Measurements from ENCODE around the gene ATG2A. TPM values are rescaled to one million over a fixed set of nuclear protein-coding genes. Genes with fewer than 3 reads are reported as not detected.

The ATG2A gene
- total RNA-seq, 1 experiment from 2014 or later, result 24.7 TPM

- Histone ChIP-seq H3K79me2 (ENCODE audit: insufficient read depth, low read length) (no peaks in the 10 kb centered on the region), H3K4me3 (replicated peaks in 1 of 2; ENCODE audit: low read depth in 1 of 2, low read length in 2 of 2) (no peak overlapping the region), H3K9me2 (ENCODE audit: insufficient read depth) (no peaks in the 10 kb centered on the region), H4K20me1 (ENCODE audit: insufficient read depth) (no peaks in the 10 kb centered on the region), H3K4me2 (ENCODE audit: low read length) (peak overlapping the region; percentile 82), H3K4me1 (ENCODE audit: control insufficient read depth in 1 of 2, insufficient read depth in 2 of 2, low read length in 2 of 2) (peaks cover 11 to 28% of the 10 kb centered on the region in 2 experiments), H3K36me3 (ENCODE audit: control insufficient read depth in 1 of 2, insufficient read depth in 2 of 2, low read length in 2 of 2) (no peaks in the 10 kb centered on the region), H3K9ac (ENCODE audit: low read length) (no peak overlapping the region), H3K27me3 (ENCODE audit: insufficient read depth, low read length) (no peaks in the 10 kb centered on the region), H3K9me3 (ENCODE audit: control insufficient read depth in 1 of 2, insufficient read depth in 1 of 2, low read depth in 1 of 2, low read length in 2 of 2) (no peaks in the 10 kb centered on the region), H2AFZ (ENCODE audit: low read depth, low read length, poor library complexity, severe bottlenecking) (no peak overlapping the region), H3K27ac (ENCODE audit: low read depth, low read length) (peak overlapping the region; percentile 85; the same call in 1 of the 2 replicates)
- BruUV-seq (replicated peaks), result no TSS peak
- no peak for DNase-seq (ENCODE audit: low read depth, low spot score)
- ChIA-PET RAD21 (ENCODE audit: low non-redundant PET in 1 of 2, low total read pairs in 2 of 2, uncharacterized antibody in 2 of 2, unreplicated experiment in 2 of 2) (no interaction called here), POLR2A (interaction anchor here (1.5 kb wide), 2 partner anchors 11 to 84 kb away, joined by 4 read pairs; no protein-coding TSS in a partner anchor), CTCF (interaction anchor here (0.6 to 1.4 kb wide), 2 partner anchors 35 to 136 kb away, joined by 4 read pairs; no protein-coding TSS in a partner anchor)
- no peak for TF ChIP-seq ZNF274 (IDR thresholded peaks at IDR 0.05; ENCODE audit: low read depth, low read length)
- no peak for TF ChIP-seq EZH2 (IDR thresholded peaks at IDR 0.05)
- no peak for TF ChIP-seq POLR2AphosphoS5 (IDR thresholded peaks at IDR 0.05; ENCODE audit: low read depth, low read length)
- no peak for TF ChIP-seq SIN3A (IDR thresholded peaks at IDR 0.05; ENCODE audit: low read depth)
- TF ChIP-seq JUND (IDR thresholded peaks at IDR 0.05), result no peak
- TF ChIP-seq YY1 (IDR thresholded peaks at IDR 0.05; ENCODE audit: extremely low read depth, insufficient replicate concordance, low read depth, low read length), result no peak
- TF ChIP-seq ZFX (IDR thresholded peaks at IDR 0.05), result no peak
- no peak for TF ChIP-seq TCF7L2 (IDR thresholded peaks at IDR 0.05; ENCODE audit: borderline replicate concordance, extremely low read depth, insufficient read depth, insufficient read length)
- no peak for TF ChIP-seq ZBTB33 (IDR thresholded peaks at IDR 0.05; ENCODE audit: extremely low read depth, insufficient replicate concordance, low read length)
- no peak for TF ChIP-seq ATF3 (IDR thresholded peaks at IDR 0.05)
- TF ChIP-seq POLR2A (IDR thresholded peaks at IDR 0.05; ENCODE audit: borderline replicate concordance, extremely low read depth, insufficient read depth, insufficient read length), result no peak
- TF ChIP-seq CTCF (IDR thresholded peaks at IDR 0.05 in 2 of 3, conservative IDR thresholded peaks at IDR 0.05 in 1 of 3; ENCODE audit: borderline replicate concordance in 1 of 3, insufficient read depth in 1 of 3, low read depth in 2 of 3, low read length in 2 of 3), result no peak
- TF ChIP-seq SRF (IDR thresholded peaks at IDR 0.05; ENCODE audit: low read depth), result no peak
- intact Hi-C loops (cut with micrococcal nuclease), result no loop called here
- ATAC-seq, result no peak
Observed at GRCh38 chr11:64923151-64923661, 6.2 kb upstream of the ATG2A start.

Data from HCT116 (cell line).